HCT116 (cell line): ENCODE data around the gene PBX1. TPM values are rescaled to one million over a fixed set of nuclear protein-coding genes. Genes with fewer than 3 reads are reported as not detected.

Experiments
- ATAC-seq: fragments of 200-7000 bp; cut with Tn5 transposase; 2 replicates; pipeline ENCODE4 v1.9.1; 2020; ENCODE audit warnings: mild to moderate bottlenecking, moderate library complexity
- BruUV-seq: library from RNA; stranded (reverse); fragments of 400-500 nt; replicated peaks from 2 replicates; lab custom pipeline; 2021; lab: Mats Ljungman, UMichigan
- CTCF ChIA-PET: fragments of 300-600 bp; sonication (Branson Sonifier 250); formaldehyde crosslinking; loops from one replicate; lab custom pipeline; 2021; ENCODE audit warnings: antibody characterized with exemption; lab: Charles Lee
- POLR2A ChIA-PET: fragments of 300-600, 350-600 bp; sonication (Branson Sonifier 250); formaldehyde crosslinking; loops from one replicate; lab custom pipeline; 2021; ENCODE audit warnings: antibody characterized with exemption; lab: Charles Lee
- RAD21 ChIA-PET, 2 experiments: fragments of 300-600 bp; sonication (Branson Sonifier 250); formaldehyde crosslinking; loops; one replicate each; lab custom pipeline; 2023; ENCODE audit warnings: low total read pairs in 2 of 2; ENCODE audit not compliant: uncharacterized antibody in 2 of 2, unreplicated experiment in 2 of 2, low non-redundant PET in 1 of 2; lab: Charles Lee
- DNase-seq: peaks from one replicate; pipeline ENCODE4 v3.0.0-alpha.2; 2010; ENCODE audit warnings: low read depth, low spot score
- H2AFZ ChIP-seq: fragments of 200-600 bp; shearing (Covaris generic), sonication (generic); 2 replicates; pipeline ENCODE4 v1.6.1; 2017; ENCODE audit warnings: low read depth, mixed run types, mixed read lengths, antibody characterized with exemption, low read length; ENCODE audit not compliant: poor library complexity, severe bottlenecking
- H3K27ac ChIP-seq: 2 replicates; pipeline ENCODE4 v1.5.1; 2012; ENCODE audit warnings: low read depth, low read length
- H3K27me3 ChIP-seq: fragments of 200-600 bp; sonication (generic); 2 replicates; pipeline ENCODE4 v1.6.1; 2016; ENCODE audit warnings: mixed run types, low read length, mixed read lengths; ENCODE audit not compliant: insufficient read depth
- H3K36me3 ChIP-seq, 2 experiments: fragments of 200-500 bp in 1 of 2; fragments of 200-600 bp in 1 of 2; sonication (Bioruptor generic) in 1 of 2; sonication (generic) in 1 of 2; 2 replicates each; pipeline versions ENCODE4 v1.5.1 to v1.6.1; 2014 to 2016; ENCODE audit warnings: low read length in 2 of 2, inconsistent platforms in 1 of 2, mixed read lengths in 1 of 2, mixed run types in 1 of 2; ENCODE audit not compliant: insufficient read depth in 2 of 2, control insufficient read depth in 1 of 2
- H3K4me1 ChIP-seq, 2 experiments: fragments of 200-600 bp in 1 of 2; sonication (generic) in 1 of 2; 2 replicates each; pipeline versions ENCODE4 v1.5.1 to v1.6.1; 2012 to 2017; ENCODE audit warnings: low read length in 2 of 2, inconsistent platforms in 1 of 2, mild to moderate bottlenecking in 1 of 2, mixed read lengths in 1 of 2, mixed run types in 1 of 2, moderate library complexity in 1 of 2; ENCODE audit not compliant: insufficient read depth in 2 of 2, control insufficient read depth in 1 of 2
- H3K4me2 ChIP-seq: fragments of 200-600 bp; sonication (generic); 2 replicates; pipeline ENCODE4 v1.6.1; 2017; ENCODE audit warnings: mixed run types, low read length, mixed read lengths
- H3K4me3 ChIP-seq, 2 experiments: fragments of 200-600 bp in 1 of 2; sonication (generic) in 1 of 2; replicated peaks in 1 of 2; 2 replicates each; pipeline ENCODE4 v1.5.1; 2011 to 2016; ENCODE audit warnings: low read length in 2 of 2, control low read depth in 1 of 2, low read depth in 1 of 2, mild to moderate bottlenecking in 1 of 2, mixed read lengths in 1 of 2, mixed run types in 1 of 2
- H3K79me2 ChIP-seq: fragments of 200-600 bp; sonication (generic); 2 replicates; pipeline ENCODE4 v1.6.1; 2017; ENCODE audit warnings: mild to moderate bottlenecking, mixed run types, low read length, moderate library complexity, mixed read lengths; ENCODE audit not compliant: insufficient read depth
- H3K9ac ChIP-seq: fragments of 200-600 bp; sonication (generic); 2 replicates; pipeline ENCODE4 v1.6.1; 2016; ENCODE audit warnings: low read length, mixed read lengths
- H3K9me2 ChIP-seq: fragments of 200-600 bp; sonication (generic), shearing (Covaris generic); 2 replicates; pipeline ENCODE4 v1.6.1; 2017; ENCODE audit warnings: mixed run types, mild to moderate bottlenecking, moderate library complexity; ENCODE audit not compliant: insufficient read depth
- H3K9me3 ChIP-seq, 2 experiments: fragments of 200-500 bp in 1 of 2; fragments of 200-600 bp in 1 of 2; sonication (Bioruptor generic) in 1 of 2; sonication (generic) in 1 of 2; 2 replicates each; pipeline ENCODE4 v1.6.1; 2014 to 2017; ENCODE audit warnings: low read length in 2 of 2, mixed read lengths in 2 of 2, inconsistent platforms in 1 of 2, low read depth in 1 of 2, mild to moderate bottlenecking in 1 of 2, mixed run types in 1 of 2, moderate library complexity in 1 of 2; ENCODE audit not compliant: control insufficient read depth in 1 of 2, insufficient read depth in 1 of 2
- H4K20me1 ChIP-seq: fragments of 200-600 bp; sonication (generic), shearing (Covaris generic); 2 replicates; pipeline ENCODE4 v1.6.1; 2017; ENCODE audit warnings: mixed run types, mild to moderate bottlenecking, moderate library complexity; ENCODE audit not compliant: insufficient read depth
- CBX3 ChIP-seq: IDR thresholded peaks from 2 replicates; pipeline ENCODE4 v1.6.1; 2012; ENCODE audit warnings: low read depth
- ELF1 ChIP-seq: IDR thresholded peaks from 2 replicates; pipeline ENCODE4 v1.6.1; 2012; ENCODE audit warnings: low read depth, borderline replicate concordance
- POLR2A ChIP-seq: IDR thresholded peaks from 2 replicates; pipeline ENCODE4 v1.7.0; 2011; ENCODE audit warnings: borderline replicate concordance; ENCODE audit not compliant: insufficient read depth, insufficient read length; ENCODE audit errors: extremely low read depth
- RAD21 ChIP-seq: IDR thresholded peaks from 2 replicates; pipeline ENCODE4 v1.6.1; 2012; ENCODE audit warnings: low read depth, mild to moderate bottlenecking
- intact Hi-C: fragments of 100-400 bp; cut with micrococcal nuclease; formaldehyde crosslinking; loops from 2 replicates; pipeline ENCODE4 v1.10.0; 2022
- total RNA-seq: library from RNA; stranded (reverse); gene quantifications from one replicate; pipeline ENCODE4 v1.2.1, GENCODE V29; 2021; ENCODE audit not compliant: unreplicated experiment

The PBX1 gene
- total RNA-seq, 1 experiment from 2014 or later: 29.6 TPM

DNA sequence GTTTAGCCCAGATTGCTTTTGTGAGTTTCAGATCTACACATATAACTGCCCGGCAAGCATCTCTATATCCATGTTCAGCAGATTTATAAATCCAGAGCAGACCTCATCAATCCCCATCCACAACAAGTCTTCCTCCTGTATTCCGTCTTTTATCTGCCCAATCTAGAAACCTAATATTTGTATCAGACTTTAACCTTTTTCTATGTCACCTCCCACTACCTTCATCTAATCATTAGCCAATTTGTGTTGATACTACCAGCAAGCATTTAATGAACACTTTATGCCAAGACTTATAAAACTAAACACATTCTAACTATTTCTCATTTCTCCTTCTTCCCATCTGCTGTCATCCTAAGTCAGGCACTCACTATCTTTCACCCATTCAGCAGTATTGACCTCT lies 135.5 kb downstream of the PBX1 start:
- TF ChIP-seq ELF1: no peak
- no peak for TF ChIP-seq POLR2A
- TF ChIP-seq CBX3: no peak
- Histone ChIP-seq H3K79me2 (no peaks in the 10 kb centered on the region), H3K9ac (no peak overlapping the region), H4K20me1 (no peaks in the 10 kb centered on the region), H3K4me2 (no peak overlapping the region), H3K9me3 (no peaks in the 10 kb centered on the region), H3K9me2 (no peaks in the 10 kb centered on the region), H2AFZ (no peak overlapping the region), H3K4me1 (no peaks in the 10 kb centered on the region), H3K27ac (no peak overlapping the region), H3K4me3 (no peak overlapping the region), H3K36me3 (no peaks in the 10 kb centered on the region), H3K27me3 (no peaks in the 10 kb centered on the region)
- ChIA-PET RAD21 (no interaction called here), CTCF (no interaction called here), POLR2A (no interaction called here)
- ATAC-seq (no peak), DNase-seq (no peak)
- no TSS peak for BruUV-seq
- intact Hi-C loops: no loop called here

DNA sequence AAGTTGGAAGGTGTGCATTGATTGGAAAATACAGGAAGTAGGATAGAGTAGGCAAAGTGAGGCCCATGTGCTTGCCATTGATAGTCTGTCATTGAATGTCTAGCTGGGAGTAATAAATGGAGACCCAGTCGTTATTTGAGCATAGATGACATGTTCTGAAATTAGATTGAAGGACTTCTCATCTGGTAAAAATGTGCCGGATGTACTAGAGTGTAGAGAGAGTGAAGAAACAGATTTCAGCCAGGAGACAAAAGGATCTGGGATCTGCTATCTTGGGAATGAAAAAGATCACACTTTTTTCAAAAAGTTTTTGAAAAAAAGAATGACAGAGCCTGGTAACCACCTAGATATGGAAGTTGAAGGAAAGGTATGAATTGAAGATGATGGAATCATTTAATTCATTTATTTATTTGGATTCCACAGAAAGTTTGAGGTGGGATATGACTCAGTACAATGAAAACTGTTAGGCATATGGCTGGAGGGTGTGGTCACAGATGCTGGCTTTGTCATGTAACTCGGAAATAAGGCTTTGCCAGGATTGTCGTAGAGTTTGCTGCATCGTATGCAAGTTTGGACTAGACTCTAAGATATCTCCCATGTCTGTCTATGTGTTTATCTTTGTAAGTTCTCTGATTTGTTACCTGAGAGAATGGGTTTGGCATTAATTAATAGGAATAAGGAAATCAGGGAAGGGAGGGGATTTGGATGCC lies 137.1 kb downstream of the PBX1 start:
- no peaks in the 10 kb centered on the region for H3K79me2 ChIP-seq

More for the DNA sequence above, 137.1 kb downstream of the PBX1 start:
- no peak overlapping the region for H3K4me3 ChIP-seq
- no peaks in the 10 kb centered on the region for H3K27me3 ChIP-seq
- no peak overlapping the region for H3K9ac ChIP-seq
- ChIA-PET CTCF (no interaction called here), RAD21 (no interaction called here), POLR2A (no interaction called here)
- no peak overlapping the region for H3K27ac ChIP-seq
- H4K20me1 ChIP-seq: no peaks in the 10 kb centered on the region
- no peak for DNase-seq
- no peaks in the 10 kb centered on the region for H3K9me2 ChIP-seq
- no peaks in the 10 kb centered on the region for H3K36me3 ChIP-seq
- H2AFZ ChIP-seq: no peak overlapping the region
- intact Hi-C loops: no loop called here
- BruUV-seq: no TSS peak
- no peak for TF ChIP-seq RAD21
- H3K4me1 ChIP-seq: no peaks in the 10 kb centered on the region
- no peaks in the 10 kb centered on the region for H3K9me3 ChIP-seq
- no peak overlapping the region for H3K4me2 ChIP-seq
- no peak for ATAC-seq
